Measurements from ENCODE around the gene PNMA1. TPM values are rescaled to one million over a fixed set of nuclear protein-coding genes. Genes with fewer than 3 reads are reported as not detected.

Gene PNMA1
- total and polyA plus RNA-seq, 2 of the 13 experiments (the other 11 are each of a cell fraction or from before 2014, with no cell fraction given) = 7.0 to 8.3 TPM

- POLR2A ChIA-PET = no interaction called here
- H4K20me1 ChIP-seq (ENCODE audit: insufficient read depth, low read length) = no peaks in the 10 kb centered on the region
- CTCF ChIA-PET (ENCODE audit: low intra/inter-chr PET ratio, low total read pairs) = no interaction called here
- no peak overlapping the region for H3K9ac ChIP-seq (ENCODE audit: insufficient read depth, low read depth, low read length)
- peaks cover 0 to 2% of the 10 kb centered on the region in 2 experiments; a peak in 1 of 5 replicates for H3K36me3 ChIP-seq (replicated peaks in 1 of 2; ENCODE audit: control insufficient read depth in 1 of 2, insufficient read depth in 2 of 2, low read length in 2 of 2)
- intact Hi-C loops (cut with micrococcal nuclease; ENCODE audit: unreplicated experiment) (no loop called here), in situ Hi-C loops (cut with HindIII; ENCODE audit: extremely low pct_ligation_motif_present, low pct_unique_long_range_greater_than_20kb) (no loop called here)
- 87% methylated on average over 2 of the region's 2 CpGs for WGBS (ENCODE audit: low lambda C conversion rate)
- FAIRE-seq (no peak), ATAC-seq (no peak), DNase-seq (ENCODE audit: low spot score) (peak; percentile 10)
- H3K79me2 ChIP-seq (ENCODE audit: insufficient read depth, low read length) = no peaks in the 10 kb centered on the region
- no peaks in the 10 kb centered on the region for H3K27me3 ChIP-seq (ENCODE audit: control insufficient read depth in 1 of 2, insufficient read depth in 2 of 2, low read length in 2 of 2)
- no peak overlapping the region for H3K4me3 ChIP-seq (replicated peaks in 1 of 3; ENCODE audit: insufficient read depth in 1 of 3, low read depth in 2 of 3, low read length in 3 of 3)
- no peak overlapping the region for H2AFZ ChIP-seq (ENCODE audit: low read length)
- H3K27ac ChIP-seq (ENCODE audit: extremely low read length, insufficient read depth, low read length) = no peak overlapping the region
- BruUV-seq (replicated peaks) = no TSS peak
- H3K4me2 ChIP-seq (ENCODE audit: low read depth, low read length) = no peak overlapping the region
- no peaks in the 10 kb centered on the region for H3K9me3 ChIP-seq (ENCODE audit: low read length)
- H3K4me1 ChIP-seq (ENCODE audit: insufficient read depth, low read length) = peaks cover 15% of the 10 kb centered on the region
- TF ChIP-seq ZNF414 (CRISPR knock-in tag; IDR thresholded peaks at IDR 0.05) (no peak), TAF1 (CRISPR knock-in tag; IDR thresholded peaks at IDR 0.05) (no peak), ZSCAN9 (CRISPR knock-in tag; IDR thresholded peaks at IDR 0.05; ENCODE audit: borderline replicate concordance) (no peak), ZSCAN5A (CRISPR knock-in tag; IDR thresholded peaks at IDR 0.05; ENCODE audit: borderline replicate concordance) (no peak), PLSCR1 (CRISPR knock-in tag; IDR thresholded peaks at IDR 0.05; ENCODE audit: borderline replicate concordance) (no peak), CCDC6 (CRISPR knock-in tag; IDR thresholded peaks at IDR 0.05) (no peak), REXO4 (CRISPR knock-in tag; IDR thresholded peaks at IDR 0.05; ENCODE audit: borderline replicate concordance) (no peak), GMEB2 (CRISPR knock-in tag; IDR thresholded peaks at IDR 0.05; ENCODE audit: low read depth) (no peak), EED (CRISPR knock-in tag; IDR thresholded peaks at IDR 0.05) (no peak), SOX5 (CRISPR knock-in tag; IDR thresholded peaks at IDR 0.05; ENCODE audit: borderline replicate concordance) (no peak), PHF8 (CRISPR knock-in tag; IDR thresholded peaks at IDR 0.05) (no peak), CSRNP1 (CRISPR knock-in tag; IDR thresholded peaks at IDR 0.05) (no peak), CERS6 (CRISPR knock-in tag; IDR thresholded peaks at IDR 0.05) (no peak), THAP7 (CRISPR knock-in tag; IDR thresholded peaks at IDR 0.05) (no peak), ZNF543 (CRISPR knock-in tag; IDR thresholded peaks at IDR 0.05) (no peak)
Measured at GRCh38 chr14:73696466-73697400, 17.5 kb downstream of the PNMA1 start.

Measured in HepG2 (cell line).